Esophagus muscularis mucosa (tissue), 4 donors: ENCODE results near the gene IP6K2. TPM values are rescaled to one million over a fixed set of nuclear protein-coding genes. Genes with fewer than 3 reads are reported as not detected.

ENCODE experiments used
- DNase-seq: peaks from one replicate; pipeline ENCODE4 v3.0.0-alpha.2; 2017; ENCODE audit errors: extremely low spot score
- H3K27ac ChIP-seq, 4 donors: fragments of 200-600 bp; sonication (generic); replicated peaks in 1 of 4; 1 replicate in 3 of 4; 2 replicates in 1 of 4; pipeline ENCODE4 v1.5.1; 2016 to 2019; ENCODE audit warnings: mild to moderate bottlenecking in 1 of 4
- H3K27me3 ChIP-seq, 4 donors: fragments of 200-600 bp; sonication (generic); one replicate each; pipeline versions ENCODE4 v1.5.1 to v1.6.0; 2016 to 2019
- H3K36me3 ChIP-seq, 4 donors: fragments of 200-600 bp; sonication (generic); one replicate each; pipeline ENCODE4 v1.5.1; 2016 to 2019
- H3K4me1 ChIP-seq, 4 donors: fragments of 200-600 bp; sonication (generic); one replicate each; pipeline ENCODE4 v1.5.1; 2016 to 2019
- H3K4me3 ChIP-seq, 4 donors: fragments of 200-600 bp; sonication (generic); 1 replicate in 2 of 4; 2 replicates in 2 of 4; pipeline ENCODE4 v1.5.1; 2016 to 2019; ENCODE audit warnings: mild to moderate bottlenecking in 4 of 4, moderate library complexity in 1 of 4
- H3K9me3 ChIP-seq, 4 donors: fragments of 200-600 bp; sonication (generic); 1 replicate in 3 of 4; 2 replicates in 1 of 4; pipeline ENCODE4 v1.5.1; 2016 to 2019
- CTCF ChIP-seq, 3 experiments: fragments of 200-600 bp in 2 of 3; fragments of 450-650 bp in 1 of 3; sonication (generic) in 2 of 3; IDR thresholded peaks; one replicate each; pipeline ENCODE4 v1.5.1; 2017 to 2019; ENCODE audit warnings: antibody characterized with exemption in 3 of 3, mild to moderate bottlenecking in 2 of 3, moderate library complexity in 1 of 3
- EP300 ChIP-seq: sonication (generic); formaldehyde crosslinking; IDR thresholded peaks from one replicate; pipeline ENCODE4 v1.6.1; 2017; ENCODE audit warnings: antibody characterized with exemption
- POLR2A ChIP-seq: fragments of 450-650 bp; IDR thresholded peaks from one replicate; pipeline ENCODE4 v1.6.1; 2017; ENCODE audit warnings: antibody characterized with exemption, moderate library complexity, mild to moderate bottlenecking, low read depth
- POLR2AphosphoS5 ChIP-seq, 2 donors: sonication (generic); formaldehyde crosslinking; IDR thresholded peaks; one replicate each; pipeline ENCODE4 v1.6.1; 2017; ENCODE audit warnings: antibody characterized with exemption in 2 of 2
- WGBS: methylation state at CpG from one replicate; pipeline ENCODE4 v1.1.5; 2018; 5-methylcytosine and 5-hydroxymethylcytosine counted together
- intact Hi-C: fragments of 100-400 bp; cut with DNase I; formaldehyde crosslinking; loops from one replicate; pipeline ENCODE4 v1.15.1; 2023
- total RNA-seq, 4 donors: library from RNA; depleted of rRNA; stranded (reverse); fragments of >200 nt; gene quantifications; one replicate each; pipeline versions ENCODE4 v1.1.0 to v1.2.1, GENCODE V29; 2016

The IP6K2 gene
- total RNA-seq, 4 donors from 2014 or later: 31.0 to 57.5 (median 41.2) TPM

- Histone ChIP-seq H3K4me1 (peaks cover 38 to 49% (median 46%) of the 10 kb centered on the region in 4 donors), H3K4me3 (no peak overlapping the region), H3K27me3 (no peaks in the 10 kb centered on the region), H3K27ac (no peak overlapping the region), H3K9me3 (no peaks in the 10 kb centered on the region), H3K36me3 (peaks cover 35 to 59% (median 57%) of the 10 kb centered on the region in 4 donors)
- DNase-seq: no peak
- intact Hi-C loops: no loop called here
- no peak for TF ChIP-seq EP300
- no peak for TF ChIP-seq POLR2A
- TF ChIP-seq CTCF (IDR thresholded peaks at IDR 0.05): no peak
- no peak for TF ChIP-seq POLR2AphosphoS5 (IDR thresholded peaks at IDR 0.05)
- 80% methylated on average over 5 of the region's 9 CpGs for WGBS
Observed at GRCh38 chr3:48682786-48683185, 34.2 kb downstream of the IP6K2 start.

GRCh38 chr3:48681974-48682610 lies 34.9 kb downstream of the IP6K2 start:
- WGBS: 93% methylated on average over 16 of the region's 17 CpGs
- Histone ChIP-seq H3K27me3 (no peaks in the 10 kb centered on the region), H3K9me3 (no peaks in the 10 kb centered on the region), H3K4me3 (no peak overlapping the region), H3K4me1 (peaks cover 34 to 42% (median 39%) of the 10 kb centered on the region in 4 donors), H3K27ac (no peak overlapping the region), H3K36me3 (peaks cover 30 to 59% (median 56%) of the 10 kb centered on the region in 4 donors)
- intact Hi-C loops: no loop called here
- no peak for DNase-seq
- TF ChIP-seq CTCF (IDR thresholded peaks at IDR 0.05): no peak
- TF ChIP-seq EP300: no peak
- TF ChIP-seq POLR2AphosphoS5 (IDR thresholded peaks at IDR 0.05): no peak
- TF ChIP-seq POLR2A: no peak

- Histone ChIP-seq H3K27ac (no peak overlapping the region), H3K27me3 (no peaks in the 10 kb centered on the region), H3K9me3 (no peaks in the 10 kb centered on the region), H3K4me1 (peaks cover 29 to 37% (median 33%) of the 10 kb centered on the region in 4 donors), H3K4me3 (no peak overlapping the region), H3K36me3 (peaks cover 30 to 65% (median 61%) of the 10 kb centered on the region in 4 donors)
- no peak for DNase-seq
- TF ChIP-seq POLR2A: no peak
- no peak for TF ChIP-seq EP300
- TF ChIP-seq POLR2AphosphoS5 (IDR thresholded peaks at IDR 0.05): no peak
- TF ChIP-seq CTCF (IDR thresholded peaks at IDR 0.05): no peak
- intact Hi-C loops: no loop called here
- 93% methylated on average over 7 of the region's 7 CpGs for WGBS
Observed at GRCh38 chr3:48681541-48681880, 35.5 kb downstream of the IP6K2 start.

- intact Hi-C loops: no loop called here
- no peak for DNase-seq
- WGBS: 94% methylated on average over 17 of the region's 17 CpGs
Observed at GRCh38 chr3:48680811-48681540, 36.0 kb downstream of the IP6K2 start.

More at GRCh38 chr3:48680811-48681540, 36.0 kb downstream of the IP6K2 start:
- Histone ChIP-seq H3K4me1 (peaks cover 23 to 32% (median 28%) of the 10 kb centered on the region in 4 donors), H3K9me3 (no peaks in the 10 kb centered on the region), H3K27ac (no peak overlapping the region), H3K4me3 (no peak overlapping the region), H3K27me3 (no peaks in the 10 kb centered on the region), H3K36me3 (peaks cover 30 to 70% (median 64%) of the 10 kb centered on the region in 4 donors)
- TF ChIP-seq EP300 (no peak), POLR2A (no peak), POLR2AphosphoS5 (IDR thresholded peaks at IDR 0.05) (no peak), CTCF (IDR thresholded peaks at IDR 0.05) (no peak)
